GM18861 (cell line): ENCODE data around the gene TAP1.

Source experiments
- ATAC-seq: cut with Tn5 transposase; IDR thresholded peaks from one replicate; pipeline ENCODE4 v1.9.1; 2021; ENCODE audit not compliant: unreplicated experiment

Gene TAP1

DNA sequence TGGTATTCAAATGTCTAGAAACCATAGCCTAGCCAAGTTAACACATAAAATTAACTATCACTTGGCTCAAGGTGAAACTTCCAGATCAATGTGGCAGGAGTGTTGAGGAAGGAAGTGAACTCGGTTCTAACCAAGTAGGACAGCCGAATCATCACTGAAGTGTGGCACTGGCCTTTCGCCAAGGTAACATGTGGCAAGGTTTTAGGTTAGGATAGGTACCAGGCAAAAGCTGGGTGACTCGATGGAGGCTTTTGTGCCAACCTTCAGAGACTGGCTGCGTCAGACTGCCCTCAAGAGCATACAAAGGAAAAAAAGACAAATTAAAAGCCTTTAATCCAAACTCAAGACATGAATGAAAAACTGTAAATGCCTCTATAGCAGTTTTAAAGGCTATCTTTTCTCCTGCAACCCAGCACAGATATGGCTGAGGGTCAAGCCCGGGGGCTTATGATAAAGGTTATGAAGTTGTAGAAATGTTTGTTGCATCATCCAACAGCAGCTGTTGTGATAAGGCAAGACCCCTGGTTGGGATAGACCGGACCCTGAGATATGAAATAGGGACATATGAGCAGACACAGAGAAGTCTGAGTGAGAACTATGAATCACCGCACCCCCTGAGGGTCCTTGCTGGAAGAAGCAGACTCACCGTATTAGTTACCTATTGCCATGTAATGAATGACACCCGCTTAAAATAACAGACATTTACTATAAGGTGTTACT is 12.4 kb upstream of the TAP1 start:
- no peak for ATAC-seq

DNA sequence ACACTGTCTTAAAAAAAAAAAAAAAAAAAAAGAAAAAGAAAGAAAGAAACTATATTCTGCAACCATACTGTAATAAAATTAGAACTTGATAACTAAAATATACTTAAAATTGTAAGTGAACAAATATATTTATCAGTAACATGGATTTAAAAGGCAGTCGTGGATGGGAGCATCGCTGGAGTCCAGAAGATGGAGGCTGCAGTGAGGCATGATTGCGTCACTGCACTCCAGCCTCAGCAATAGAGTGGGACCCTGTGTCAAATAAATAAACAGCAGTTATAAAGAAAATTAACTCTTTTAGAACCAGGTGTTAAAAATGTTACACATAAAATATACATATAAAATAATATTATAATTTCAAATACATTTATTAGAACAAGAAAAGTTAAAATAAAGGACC is 9.2 kb upstream of the TAP1 start:
- ATAC-seq, result no peak

DNA sequence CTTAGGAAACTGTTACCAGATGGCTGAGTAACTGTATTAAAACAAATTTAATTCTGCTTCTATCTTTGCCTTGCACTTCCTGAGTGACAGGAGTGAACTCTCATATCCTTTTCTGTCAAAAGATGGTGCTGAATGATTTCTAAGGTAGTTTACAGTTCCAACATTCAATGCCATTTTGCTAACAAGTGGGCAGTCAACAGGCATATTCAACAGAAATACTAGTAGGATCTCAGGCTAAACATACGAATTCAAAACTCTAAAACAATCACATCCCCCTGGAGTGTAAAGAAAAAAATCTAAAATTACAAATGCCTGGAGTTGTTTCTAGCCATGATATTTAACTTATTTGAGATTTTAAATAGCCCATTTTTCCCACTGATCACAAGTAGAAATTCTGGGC is 7.2 kb upstream of the TAP1 start:
- no peak for ATAC-seq

DNA sequence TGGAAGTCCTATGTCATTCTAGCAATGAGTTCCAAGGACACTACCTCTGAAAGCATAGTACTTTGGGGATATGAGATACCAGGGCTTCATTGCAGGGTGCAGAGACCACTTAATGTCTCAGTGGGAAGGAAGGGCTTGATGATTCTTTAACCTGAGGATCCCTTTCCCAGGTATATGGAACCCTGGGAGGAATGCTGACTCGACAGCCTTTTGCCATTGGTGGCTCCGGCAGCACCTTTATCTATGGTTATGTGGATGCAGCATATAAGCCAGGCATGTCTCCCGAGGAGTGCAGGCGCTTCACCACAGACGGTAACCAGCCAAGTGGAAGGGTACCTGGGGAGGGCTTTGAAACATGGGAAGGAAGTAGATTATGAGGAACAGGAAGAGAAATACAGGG is 4.7 kb upstream of the TAP1 start:
- ATAC-seq, result no peak

DNA sequence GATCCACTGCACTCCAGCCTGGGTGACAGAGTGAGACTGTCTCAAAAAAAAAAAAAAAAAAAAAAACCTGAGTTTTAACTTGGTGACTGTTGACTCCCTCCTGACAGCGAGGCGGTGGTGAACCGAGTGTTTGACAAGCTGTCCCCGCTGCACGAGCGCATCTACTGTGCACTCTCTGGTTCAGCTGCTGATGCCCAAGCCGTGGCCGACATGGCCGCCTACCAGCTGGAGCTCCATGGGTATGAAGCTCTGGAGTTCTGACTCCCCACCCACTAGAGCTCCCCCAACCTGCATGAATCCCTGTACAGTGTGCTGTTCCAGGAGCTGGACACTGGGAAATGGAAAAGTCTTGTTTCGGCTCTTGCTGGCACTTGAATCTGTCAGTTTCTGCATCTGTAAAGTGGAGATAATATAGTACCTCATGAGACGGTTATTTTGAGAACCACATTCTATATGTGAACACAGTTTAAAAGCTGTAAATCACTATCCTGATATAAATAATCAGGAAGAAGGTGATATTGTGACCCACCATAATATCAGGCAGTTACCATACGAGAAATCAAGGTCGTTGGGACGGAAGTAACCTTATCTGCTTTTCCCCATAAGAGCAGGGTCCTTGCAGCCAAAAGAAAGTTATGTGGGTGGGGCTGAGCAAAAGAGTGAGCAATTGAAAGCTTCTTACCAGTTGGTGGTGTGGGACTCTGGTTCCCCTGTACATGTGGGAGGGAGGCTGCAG is 3.8 kb upstream of the TAP1 start:
- ATAC-seq, result no peak

DNA sequence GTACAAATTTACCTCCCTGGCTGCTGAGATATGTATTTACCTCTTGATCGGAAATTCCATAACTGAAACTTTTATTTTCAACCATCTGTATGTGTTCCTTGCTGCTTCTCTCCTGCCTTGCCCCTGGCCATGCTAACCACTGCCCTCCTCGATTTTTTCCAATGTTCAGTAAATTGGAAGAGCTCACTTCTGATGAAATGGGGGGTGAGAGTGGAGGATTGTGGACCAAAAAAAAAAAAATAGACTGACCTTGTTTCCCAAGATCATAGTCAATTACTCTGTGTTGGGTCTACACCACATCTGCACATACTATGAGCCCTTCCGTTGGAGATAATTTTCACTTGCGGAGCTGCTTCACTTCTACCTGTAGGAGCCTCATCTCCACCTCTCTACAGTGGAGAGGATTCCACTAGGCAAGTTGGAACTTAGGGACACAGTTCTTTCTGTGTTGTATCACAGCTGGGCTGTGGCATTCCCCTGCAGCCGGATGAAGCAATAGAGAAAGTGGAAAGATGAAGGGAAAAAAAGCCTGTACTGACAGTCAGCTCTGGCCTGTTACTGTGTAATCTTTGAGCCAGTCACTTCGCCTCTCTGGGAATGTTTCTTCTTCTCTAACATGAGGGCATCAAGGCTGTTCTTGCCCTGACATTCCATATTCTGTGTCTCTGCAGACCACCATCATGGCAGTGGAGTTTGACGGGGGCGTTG is 2.1 kb upstream of the TAP1 start:
- ATAC-seq, result no peak

DNA sequence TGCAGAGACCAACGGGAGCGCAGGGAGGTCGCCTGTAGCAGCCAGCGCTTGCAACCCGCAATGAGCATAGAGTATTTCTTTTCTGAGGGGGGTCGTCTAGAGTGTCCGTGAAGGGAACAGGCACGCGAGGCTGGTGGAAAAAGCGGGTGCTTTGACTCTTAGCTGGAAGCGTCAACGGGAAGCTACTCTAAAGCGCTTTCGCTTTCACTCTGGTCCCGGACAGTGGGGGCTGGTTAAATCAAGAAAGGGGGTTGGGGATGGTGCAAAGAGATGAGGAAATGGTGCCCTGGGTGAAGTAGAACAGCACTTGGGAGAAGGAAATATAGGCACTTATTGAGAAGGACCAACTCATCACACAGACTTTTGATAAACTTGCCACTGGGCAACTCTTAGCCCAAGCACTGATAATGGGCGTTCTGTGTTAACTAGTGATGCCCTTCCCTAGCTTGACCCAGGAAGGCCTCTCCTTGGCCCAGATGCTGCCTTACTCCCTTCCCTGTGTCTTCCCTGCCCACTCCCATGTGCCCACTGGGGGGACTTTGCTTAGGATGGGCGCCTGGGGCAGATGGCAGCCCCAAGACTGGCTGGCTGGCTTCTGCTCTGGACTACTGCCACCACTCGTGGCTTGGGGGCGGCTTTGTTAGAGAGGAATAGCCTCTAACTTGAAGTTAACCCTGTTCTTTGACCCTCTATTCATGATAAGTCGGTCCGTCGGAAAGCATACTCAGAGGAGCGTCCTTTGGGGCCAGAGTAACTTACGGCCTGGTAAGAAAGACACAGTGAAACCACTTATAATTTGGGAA is 1.1 kb upstream of the TAP1 start:
- ATAC-seq, result peak; percentile 5

DNA sequence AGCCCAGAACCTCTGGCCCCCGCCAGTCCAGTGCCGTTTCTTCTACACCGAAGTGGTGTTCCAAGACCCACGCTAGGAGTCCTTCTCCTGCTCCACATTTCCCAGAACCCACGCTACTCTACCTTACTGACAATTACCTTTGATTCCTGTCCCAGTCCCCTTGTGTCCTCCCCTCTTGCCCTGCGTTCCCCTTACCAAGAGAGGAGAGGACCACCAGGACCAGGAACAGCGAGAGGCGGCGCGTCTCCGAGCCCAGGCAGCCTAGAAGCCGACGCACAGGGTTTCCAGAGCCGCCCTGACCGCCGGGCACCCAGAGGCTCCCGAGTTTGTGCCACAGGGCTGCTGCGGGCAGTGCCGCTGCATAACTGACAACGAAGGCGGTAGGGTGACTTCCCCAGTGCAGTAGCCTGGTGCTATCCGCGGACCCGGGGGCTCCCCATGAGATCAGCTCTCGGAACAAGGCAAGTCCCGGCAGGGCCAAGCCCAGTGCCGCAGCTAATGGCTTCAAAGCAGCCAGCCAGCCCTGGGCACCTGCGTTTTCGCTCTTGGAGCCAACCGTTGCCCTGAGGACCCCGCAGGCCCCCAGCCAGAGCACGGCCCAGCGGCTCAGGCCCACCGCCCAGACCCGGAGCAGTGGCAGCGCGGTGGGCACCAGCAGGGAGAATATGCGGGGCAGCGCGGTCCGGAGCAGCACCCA is 512 bp downstream of the TAP1 start:
- ATAC-seq, result peak; percentile 21

DNA sequence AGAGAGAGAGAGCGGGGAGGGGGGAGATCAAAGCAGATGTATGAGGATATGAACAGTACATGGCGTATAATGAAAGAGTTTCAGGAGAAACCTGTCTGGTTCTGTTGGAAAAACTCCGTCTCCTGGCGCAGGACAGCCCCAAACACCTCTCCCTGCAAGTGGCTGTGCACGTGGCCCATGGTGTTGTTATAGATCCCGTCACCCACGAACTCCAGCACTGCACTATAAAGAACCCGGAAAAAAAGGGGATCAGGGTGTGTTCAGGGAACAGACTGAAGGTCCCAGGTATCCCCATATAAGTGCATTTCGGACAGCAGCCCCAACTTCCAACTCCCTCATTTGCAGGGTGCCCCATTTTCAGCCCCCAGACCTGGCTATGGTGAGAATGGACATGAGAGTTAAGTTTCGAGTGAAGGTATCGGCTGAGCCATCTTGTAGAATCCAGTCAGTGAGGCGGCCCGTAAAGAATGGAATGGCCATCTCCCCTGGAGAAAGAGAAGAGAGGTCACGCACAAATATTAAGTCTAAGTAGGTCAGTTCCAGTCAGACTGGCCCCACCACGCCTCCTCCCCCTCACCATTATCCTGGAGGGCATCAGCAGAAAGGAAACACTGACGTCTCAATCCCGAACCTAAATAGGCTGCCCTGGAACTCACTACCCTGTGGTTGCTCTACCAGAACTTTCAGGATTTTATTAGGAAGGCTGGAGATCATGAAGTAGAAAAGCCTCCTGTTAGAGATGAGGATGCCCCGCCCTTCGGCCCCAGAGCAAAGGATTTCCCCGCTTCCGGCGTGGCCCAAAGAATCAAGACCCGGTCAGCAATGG is 1.3 kb downstream of the TAP1 start:
- no peak for ATAC-seq

DNA sequence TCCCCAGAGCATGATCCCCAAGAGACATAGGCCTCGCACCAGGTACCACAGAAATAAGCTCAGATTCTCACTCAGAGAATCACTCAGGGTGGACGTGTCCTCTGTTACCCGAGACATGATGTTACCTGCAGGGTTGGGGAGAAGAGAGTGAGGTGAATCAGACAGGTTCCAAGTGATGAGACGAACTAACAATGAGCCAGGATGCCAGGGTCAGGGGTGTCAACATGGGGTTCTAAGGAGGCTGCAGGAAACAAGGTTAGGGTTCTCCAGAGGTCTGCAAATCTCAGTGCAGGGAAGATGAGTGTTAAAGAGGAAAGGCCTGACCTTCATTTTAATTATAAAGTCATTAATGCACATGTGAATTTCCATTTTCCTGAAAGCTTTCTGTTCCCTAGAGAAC is 2.5 kb downstream of the TAP1 start:
- ATAC-seq, result no peak

DNA sequence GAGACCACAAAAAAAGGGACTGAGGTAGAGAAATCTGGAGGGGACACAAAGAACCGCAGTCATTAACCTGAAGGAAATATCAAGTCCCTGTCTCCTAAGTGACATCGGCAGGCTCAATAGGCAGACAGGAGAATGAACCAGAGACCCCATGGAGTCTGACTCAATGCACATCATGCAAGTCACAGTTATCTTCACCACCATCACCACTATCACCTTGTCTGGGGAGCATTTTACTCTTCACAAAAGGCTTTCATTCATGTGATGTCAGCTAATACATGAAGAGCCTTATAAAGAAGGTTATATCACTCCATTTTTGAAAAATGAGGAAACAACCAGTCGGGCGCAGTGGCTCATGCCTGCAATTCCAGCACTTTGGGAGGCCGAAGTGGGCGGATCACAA is 4.4 kb downstream of the TAP1 start:
- no peak for ATAC-seq

DNA sequence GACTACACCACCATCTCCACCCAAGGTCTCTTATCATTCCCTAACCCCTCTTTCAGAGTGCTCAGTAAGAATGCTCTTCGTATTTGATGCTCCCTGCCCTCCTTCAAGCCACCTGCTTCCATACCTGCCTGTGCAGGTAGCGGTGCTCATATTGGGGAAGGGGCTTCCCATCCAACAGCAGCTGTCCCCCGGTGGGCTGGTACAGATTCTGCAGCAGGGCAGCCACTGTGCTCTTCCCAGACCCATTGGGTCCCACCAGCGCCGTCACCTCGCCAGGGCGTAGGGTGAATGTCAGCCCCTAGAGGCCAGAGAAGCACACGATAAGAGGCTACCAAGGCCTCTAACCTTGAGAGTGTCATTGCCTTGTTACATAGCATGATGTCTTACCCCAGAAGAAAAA is 5.7 kb downstream of the TAP1 start:
- no peak for ATAC-seq

DNA sequence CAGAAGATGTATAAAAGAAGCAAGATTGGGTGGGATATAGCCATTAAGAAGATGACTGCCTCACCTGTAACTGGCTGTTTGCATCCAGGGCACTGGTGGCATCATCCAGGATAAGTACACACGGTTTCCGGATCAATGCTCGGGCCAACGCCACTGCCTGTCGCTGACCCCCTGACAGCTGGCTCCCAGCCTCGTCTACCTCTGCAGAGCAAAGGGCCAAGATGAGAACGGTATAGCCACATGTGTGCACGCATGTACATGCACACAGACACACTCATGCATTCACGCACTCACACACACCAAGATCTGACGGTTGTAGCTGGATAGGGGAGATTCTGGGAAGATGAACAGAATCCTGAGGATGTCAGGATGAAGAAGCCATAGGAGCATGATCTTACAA is 6.5 kb downstream of the TAP1 start:
- ATAC-seq, result no peak

DNA sequence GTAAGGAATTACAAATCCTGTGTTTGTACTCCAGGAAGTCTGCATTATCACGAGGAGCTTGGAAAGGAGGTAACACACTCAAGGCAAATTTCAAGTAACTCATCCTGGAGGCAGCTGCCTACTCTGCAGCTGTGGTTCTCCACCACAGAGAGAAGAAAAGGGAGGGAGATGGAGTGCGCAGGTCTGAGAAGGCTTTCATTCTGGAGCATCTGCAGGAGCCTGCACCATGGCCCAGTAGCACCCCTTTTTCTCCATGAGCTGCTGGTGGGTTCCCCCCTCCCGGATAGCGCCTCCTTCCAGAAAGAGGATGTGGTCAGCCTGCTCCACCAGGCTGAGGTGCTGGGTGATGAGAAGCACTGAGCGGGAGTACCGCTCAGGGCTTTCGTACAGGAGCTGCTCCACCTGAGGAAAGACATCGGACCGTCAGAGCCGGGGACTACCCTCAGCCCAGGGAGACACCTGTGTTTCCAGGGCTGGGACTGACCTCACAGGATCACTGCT is 8.1 kb downstream of the TAP1 start:
- no peak for ATAC-seq

DNA sequence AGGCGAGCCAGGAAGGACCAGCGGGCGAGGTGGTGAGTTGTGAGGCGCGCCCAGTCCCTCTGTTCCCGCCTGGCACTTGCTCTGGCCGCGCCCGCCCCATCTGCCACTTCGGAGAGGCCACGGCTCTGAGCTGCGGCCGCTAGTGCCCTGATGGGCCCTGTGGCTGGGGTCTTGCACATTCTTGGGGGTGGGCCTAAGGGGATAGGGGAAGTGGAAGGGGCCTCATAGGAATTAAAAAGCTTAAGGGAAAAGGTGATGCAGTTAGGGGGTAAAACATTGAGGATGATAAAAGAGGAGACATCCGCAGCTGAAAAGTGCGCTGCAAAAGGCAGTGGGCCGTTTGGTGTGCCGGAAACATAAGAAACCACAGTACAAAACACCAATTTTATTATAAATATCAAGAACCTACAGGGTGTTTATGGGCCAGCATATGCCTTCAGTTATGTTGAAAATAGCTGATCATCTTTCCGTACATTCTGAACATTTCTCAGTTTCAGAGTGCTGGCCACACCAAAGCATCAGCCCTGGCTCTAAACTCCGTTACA is 8.6 kb downstream of the TAP1 start:
- ATAC-seq, result no peak

DNA sequence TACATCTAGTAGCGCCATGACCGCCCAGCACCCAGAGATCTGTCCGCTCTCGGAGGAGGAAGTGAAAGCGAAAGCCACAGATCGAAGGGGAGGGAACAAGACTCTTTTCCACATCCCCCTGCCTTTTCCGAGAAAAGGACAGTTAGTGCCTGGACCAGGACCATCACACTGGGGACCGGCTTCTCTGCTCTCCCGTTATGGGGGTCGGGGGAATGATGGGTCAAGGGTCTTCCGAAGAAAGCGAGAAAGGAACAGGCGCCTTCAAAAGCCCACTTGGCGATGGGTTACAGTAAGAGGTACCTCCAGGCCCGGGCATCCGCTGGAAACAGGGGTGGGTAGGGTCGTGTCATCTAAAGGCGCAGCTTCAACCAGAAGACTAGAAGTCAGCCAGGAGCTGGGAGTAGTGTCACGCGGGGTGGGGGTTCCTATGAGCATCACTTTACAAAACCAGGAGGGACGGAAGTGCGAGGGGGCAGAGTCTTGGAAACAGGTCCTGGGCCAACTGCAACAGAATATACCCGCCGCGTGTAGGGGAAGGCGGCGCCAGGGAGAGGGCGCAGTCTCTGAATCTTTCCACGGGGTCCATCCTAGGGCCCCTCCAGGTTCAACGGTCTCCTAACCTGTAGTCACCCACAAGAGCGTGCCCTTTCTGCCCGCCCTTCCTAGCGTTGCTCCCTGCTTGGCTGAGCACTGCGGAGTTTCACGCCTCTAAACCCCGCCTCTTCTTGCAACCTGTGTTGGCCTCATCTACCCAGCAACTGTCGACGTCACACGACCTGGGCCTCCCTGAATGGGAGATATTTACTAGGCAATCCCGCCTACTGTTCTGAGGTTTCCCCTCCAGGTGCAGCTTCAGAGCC is 9.3 kb downstream of the TAP1 start, which contains the start of gene PSMB8:
Gene PSMB8, minus strand, starts transcription at position 69 of the 860 bp plus-strand sequence. Its CDS starts 51 bp downstream, at position 18.
- ATAC-seq, result peak; percentile 47

DNA sequence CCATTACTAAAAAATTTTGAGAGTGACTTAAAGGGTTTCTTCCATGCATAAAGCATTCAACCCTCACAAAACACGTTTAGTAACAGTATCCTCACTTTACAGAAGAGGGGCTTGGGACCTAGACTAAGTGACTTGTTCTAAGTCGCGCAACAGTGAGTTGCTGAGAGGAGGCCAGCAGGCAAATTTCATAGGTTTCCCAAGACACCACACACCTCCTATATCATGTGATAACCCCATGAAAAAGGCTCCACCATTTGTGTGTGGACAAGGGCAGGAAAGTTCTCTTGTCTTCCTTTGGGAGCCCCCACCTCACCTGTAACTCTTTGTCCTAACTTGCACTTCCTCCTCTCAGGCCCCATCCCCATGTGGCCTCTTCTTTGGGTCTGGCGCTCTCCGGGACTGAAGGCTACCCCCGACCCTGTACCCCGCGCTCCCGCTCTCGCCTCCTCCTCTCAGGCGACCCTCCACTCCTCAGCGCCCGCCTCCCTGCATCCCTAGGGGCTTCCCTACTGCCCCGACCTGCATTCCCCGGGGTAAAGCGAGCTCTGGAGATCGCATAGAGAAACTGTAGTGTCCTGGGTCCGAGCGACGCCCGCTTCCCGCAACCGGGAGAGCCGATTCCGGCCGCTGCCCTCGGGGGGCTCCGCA is 10.0 kb downstream of the TAP1 start:
- ATAC-seq, result no peak

DNA sequence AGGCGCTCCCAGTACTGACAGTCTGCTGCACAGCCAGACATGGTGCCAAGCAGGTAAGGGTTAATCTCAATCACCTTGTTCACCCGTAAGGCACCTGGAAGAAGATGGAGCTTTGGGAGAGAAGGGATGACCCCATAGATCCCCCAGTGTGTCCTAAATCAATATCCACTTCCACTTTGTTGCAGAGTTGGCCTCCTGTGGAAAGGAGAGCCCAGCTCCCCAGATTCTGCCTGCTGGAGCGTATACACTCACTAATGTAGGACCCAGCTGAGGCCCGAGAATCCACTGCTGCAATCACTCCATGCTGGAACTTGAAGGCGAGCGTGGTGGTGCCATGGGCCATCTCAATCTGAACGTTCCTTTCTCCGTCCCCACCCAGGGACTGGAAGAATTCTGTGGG is 10.8 kb downstream of the TAP1 start:
- no peak for ATAC-seq
